ENCODE measurements around the gene GPR132. TPM values are rescaled to one million over a fixed set of nuclear protein-coding genes. Genes with fewer than 3 reads are reported as not detected.

GPR132 gene
- total RNA-seq, 1 donor from 2014 or later, result 7.2 TPM

GRCh38 chr14:105059925-105060565 is 5.2 kb downstream of the GPR132 start:
- no peak for TF ChIP-seq CTCF (IDR thresholded peaks at IDR 0.05)
- Histone ChIP-seq H3K27ac (peak overlapping the region; percentile 82), H3K9me3 (no peaks in the 10 kb centered on the region), H3K36me3 (no peaks in the 10 kb centered on the region), H3K4me1 (peaks cover 65% of the 10 kb centered on the region), H3K27me3 (ENCODE audit: low read depth) (peaks cover 5% of the 10 kb centered on the region), H3K4me3 (peak overlapping the region; percentile 38)
- DNase-seq (no peak), ATAC-seq (no peak)
- intact Hi-C loops (cut with DNase I), result no loop called here

- Histone ChIP-seq H3K27me3 (ENCODE audit: low read depth) (peaks cover 5% of the 10 kb centered on the region), H3K4me3 (no peak overlapping the region), H3K36me3 (no peaks in the 10 kb centered on the region), H3K27ac (peak overlapping the region; percentile 82), H3K9me3 (no peaks in the 10 kb centered on the region), H3K4me1 (peaks cover 58% of the 10 kb centered on the region)
- TF ChIP-seq CTCF (IDR thresholded peaks at IDR 0.05), result no peak
- intact Hi-C loops (cut with DNase I), result no loop called here
- ATAC-seq, result peak; percentile 66 to 81
- peak; percentile 80 for DNase-seq
Observed at GRCh38 chr14:105059035-105059924, 6.0 kb downstream of the GPR132 start.

- peak; percentile 28 for DNase-seq
- no peak overlapping the region for H3K4me3 ChIP-seq
- peak overlapping the region; percentile 82 for H3K27ac ChIP-seq
- H3K27me3 ChIP-seq (ENCODE audit: low read depth), result peaks cover 5% of the 10 kb centered on the region
- no peak for TF ChIP-seq CTCF (IDR thresholded peaks at IDR 0.05)
- intact Hi-C loops (cut with DNase I), result no loop called here
- peak; percentile 2 to 9 for ATAC-seq
- H3K4me1 ChIP-seq, result peaks cover 53% of the 10 kb centered on the region
- H3K36me3 ChIP-seq, result no peaks in the 10 kb centered on the region
- no peaks in the 10 kb centered on the region for H3K9me3 ChIP-seq
Observed at GRCh38 chr14:105058521-105059034, 6.7 kb downstream of the GPR132 start.

GRCh38 chr14:105056303-105056831 is 8.9 kb downstream of the GPR132 start:
- Histone ChIP-seq H3K27me3 (ENCODE audit: low read depth) (peaks cover 5% of the 10 kb centered on the region), H3K4me1 (peaks cover 32% of the 10 kb centered on the region), H3K27ac (no peak overlapping the region), H3K9me3 (no peaks in the 10 kb centered on the region), H3K36me3 (peaks cover 6% of the 10 kb centered on the region), H3K4me3 (no peak overlapping the region)
- DNase-seq (peak; percentile 37), ATAC-seq (no peak)
- intact Hi-C loops (cut with DNase I), result no loop called here
- TF ChIP-seq CTCF (IDR thresholded peaks at IDR 0.05), result no peak

- peaks cover 12% of the 10 kb centered on the region for H3K36me3 ChIP-seq
Observed at GRCh38 chr14:105055736-105056302, 9.4 kb downstream of the GPR132 start.

More at GRCh38 chr14:105055736-105056302, 9.4 kb downstream of the GPR132 start:
- Histone ChIP-seq H3K4me1 (peaks cover 26% of the 10 kb centered on the region), H3K27ac (no peak overlapping the region), H3K27me3 (ENCODE audit: low read depth) (peaks cover 5% of the 10 kb centered on the region), H3K9me3 (no peaks in the 10 kb centered on the region), H3K4me3 (no peak overlapping the region)
- TF ChIP-seq CTCF (IDR thresholded peaks at IDR 0.05), result no peak
- intact Hi-C loops (cut with DNase I), result no loop called here
- ATAC-seq, result no peak
- DNase-seq, result no peak

Measured in lower lobe of right lung (tissue), 2 donors.